Upper lobe of left lung (tissue), 6 donors: ENCODE results near the gene CACNA1D. TPM values are rescaled to one million over a fixed set of nuclear protein-coding genes. Genes with fewer than 3 reads are reported as not detected.

Experiments
- ATAC-seq, 2 donors: fragments of 200-7000 bp; cut with Tn5 transposase; one replicate each; pipeline ENCODE4 v1.9.1; 2022; ENCODE audit warnings: mild to moderate bottlenecking in 2 of 2, moderate library complexity in 2 of 2; ENCODE audit not compliant: low FRiP score in 2 of 2
- DNase-seq, 2 donors: peaks; one replicate each; pipeline ENCODE4 v3.0.0-alpha.2; 2019 to 2020
- H3K27ac ChIP-seq, 4 donors: fragments of 200-600 bp; sonication (generic); one replicate each; pipeline ENCODE4 v1.5.1; 2016 to 2019
- H3K27me3 ChIP-seq, 4 donors: fragments of 200-600 bp; sonication (generic); one replicate each; pipeline ENCODE4 v1.5.1; 2017 to 2019
- H3K36me3 ChIP-seq, 4 donors: fragments of 200-600 bp; sonication (generic); one replicate each; pipeline ENCODE4 v1.5.1; 2016 to 2019
- H3K4me1 ChIP-seq, 4 donors: fragments of 200-600 bp; sonication (generic); one replicate each; pipeline ENCODE4 v1.5.1; 2018 to 2019
- H3K4me3 ChIP-seq, 4 donors: fragments of 200-600 bp; sonication (generic); one replicate each; pipeline ENCODE4 v1.5.1; 2017 to 2019; ENCODE audit warnings: mild to moderate bottlenecking in 2 of 4, moderate library complexity in 1 of 4
- H3K9me3 ChIP-seq, 4 donors: fragments of 200-600 bp; sonication (generic); one replicate each; pipeline ENCODE4 v1.5.1; 2018 to 2019
- CTCF ChIP-seq, 6 experiments: fragments of 450-650 bp in 4 of 6; fragments of 200-600 bp in 2 of 6; sonication (generic) in 2 of 6; IDR thresholded peaks; one replicate each; pipeline ENCODE4 v1.5.1; 2016 to 2019; ENCODE audit warnings: antibody characterized with exemption in 6 of 6
- EP300 ChIP-seq, 4 donors: sonication (generic); formaldehyde crosslinking; IDR thresholded peaks; one replicate each; pipeline ENCODE4 v1.5.1; 2017; ENCODE audit warnings: antibody characterized with exemption in 4 of 4, control low read depth in 2 of 4
- POLR2A ChIP-seq, 4 donors: fragments of 450-650 bp; IDR thresholded peaks; one replicate each; pipeline ENCODE4 v1.5.1; 2016 to 2017; ENCODE audit warnings: antibody characterized with exemption in 4 of 4, mild to moderate bottlenecking in 2 of 4
- POLR2AphosphoS5 ChIP-seq, 2 donors: sonication (generic); formaldehyde crosslinking; IDR thresholded peaks; one replicate each; pipeline ENCODE4 v1.5.1; 2017; ENCODE audit warnings: antibody characterized with exemption in 2 of 2
- WGBS, 2 donors: methylation state at CpG; one replicate each; pipeline ENCODE4 v1.1.5; 2017 to 2018; 5-methylcytosine and 5-hydroxymethylcytosine counted together
- total RNA-seq, 6 donors: library from RNA; depleted of rRNA in 4 of 6; stranded (reverse); fragments of >200 nt in 4 of 6; gene quantifications; one replicate each; pipeline versions ENCODE4 v1.1.0 to v1.2.1, GENCODE V29; 2016 to 2021
- donor health status: DM: no; HTN: no; CAD: no; lungs with moderate emphysema.
- donor health status: DM: no; HTN: yes; CAD: no; lungs with severe emphysema.

The CACNA1D gene
- total RNA-seq, 6 donors from 2014 or later, result 17.2 to 221 (median 30.2) TPM

DNA sequence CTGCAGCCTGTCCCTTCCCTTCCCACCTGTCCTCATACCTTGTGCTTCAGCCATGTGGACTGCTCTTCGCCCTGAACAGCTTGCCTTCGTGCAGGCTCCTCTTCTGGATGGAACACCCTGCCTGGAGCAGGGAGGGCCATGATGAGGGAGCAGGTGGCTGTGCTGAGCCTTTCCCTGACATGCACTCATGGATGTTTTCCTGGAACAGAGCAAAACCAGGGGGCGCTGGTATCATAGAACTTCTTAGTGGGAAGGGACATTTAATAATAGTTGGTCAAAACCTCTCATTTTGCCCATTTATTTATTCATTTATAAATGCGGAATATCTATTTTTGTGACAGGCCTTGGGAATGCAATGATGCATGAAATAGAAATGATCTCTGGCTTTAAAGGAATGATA lies 149.3 kb downstream of the CACNA1D start:
- 76 to 90% methylated on average over 4 of the region's 4 CpGs for WGBS, 2 donors
- ATAC-seq (no peak), DNase-seq (no peak)
- H3K27me3 ChIP-seq, result no peaks in the 10 kb centered on the region
- H3K4me3 ChIP-seq, result no peak overlapping the region
- no peaks in the 10 kb centered on the region for H3K9me3 ChIP-seq
- H3K27ac ChIP-seq, result no peak overlapping the region
- no peak for TF ChIP-seq POLR2AphosphoS5 (IDR thresholded peaks at IDR 0.05)
- TF ChIP-seq POLR2A (IDR thresholded peaks at IDR 0.05), result no peak
- TF ChIP-seq CTCF (IDR thresholded peaks at IDR 0.05), result no peak
- TF ChIP-seq EP300 (IDR thresholded peaks at IDR 0.05), result no peak
- no peaks in the 10 kb centered on the region for H3K4me1 ChIP-seq
- H3K36me3 ChIP-seq, result no peaks in the 10 kb centered on the region

- H3K4me3 ChIP-seq, result no peak overlapping the region
- no peak overlapping the region for H3K27ac ChIP-seq
- no peaks in the 10 kb centered on the region for H3K36me3 ChIP-seq
- TF ChIP-seq CTCF (IDR thresholded peaks at IDR 0.05) (no peak), POLR2A (IDR thresholded peaks at IDR 0.05) (no peak), POLR2AphosphoS5 (IDR thresholded peaks at IDR 0.05) (no peak), EP300 (IDR thresholded peaks at IDR 0.05) (no peak)
- ATAC-seq, result no peak
- H3K4me1 ChIP-seq, result no peaks in the 10 kb centered on the region
- no peaks in the 10 kb centered on the region for H3K9me3 ChIP-seq
- no peak for DNase-seq
- 69 to 87% methylated on average over 3 of the region's 3 CpGs for WGBS, 2 donors
- H3K27me3 ChIP-seq, result no peaks in the 10 kb centered on the region
Observed at GRCh38 chr3:53645754-53646153, 151.3 kb downstream of the CACNA1D start.

- H3K4me3 ChIP-seq, result no peak overlapping the region
- 58 to 79% methylated on average over 3 of the region's 3 CpGs for WGBS, 2 donors
- H3K36me3 ChIP-seq, result no peaks in the 10 kb centered on the region
Observed at GRCh38 chr3:53646723-53647122, 152.3 kb downstream of the CACNA1D start.

GRCh38 chr3:53649816-53650215 lies 155.4 kb downstream of the CACNA1D start:
- Histone ChIP-seq H3K27ac (no peak overlapping the region), H3K36me3 (no peaks in the 10 kb centered on the region), H3K4me1 (no peaks in the 10 kb centered on the region), H3K4me3 (no peak overlapping the region), H3K9me3 (peaks cover 0 to 5% (median 0%) of the 10 kb centered on the region in 4 donors), H3K27me3 (no peaks in the 10 kb centered on the region)
- TF ChIP-seq EP300 (IDR thresholded peaks at IDR 0.05) (no peak), POLR2A (IDR thresholded peaks at IDR 0.05) (no peak), POLR2AphosphoS5 (IDR thresholded peaks at IDR 0.05) (no peak), CTCF (IDR thresholded peaks at IDR 0.05) (no peak)
- DNase-seq (no peak), ATAC-seq (no peak)
- 85% methylated on average over 4 of the region's 4 CpGs for WGBS, 2 donors

More at GRCh38 chr3:53646723-53647122, 152.3 kb downstream of the CACNA1D start:
- Histone ChIP-seq H3K9me3 (no peaks in the 10 kb centered on the region), H3K4me1 (no peaks in the 10 kb centered on the region), H3K27ac (peak overlapping the region in 2 of 4 donors; percentile 9 to 35), H3K27me3 (no peaks in the 10 kb centered on the region)
- ATAC-seq (no peak), DNase-seq (no peak)
- no peak for TF ChIP-seq CTCF (IDR thresholded peaks at IDR 0.05)

- Histone ChIP-seq H3K27me3 (no peaks in the 10 kb centered on the region), H3K4me1 (no peaks in the 10 kb centered on the region), H3K9me3 (peaks cover 0 to 5% (median 0%) of the 10 kb centered on the region in 4 donors), H3K27ac (no peak overlapping the region), H3K36me3 (no peaks in the 10 kb centered on the region), H3K4me3 (no peak overlapping the region)
- ATAC-seq, result no peak
- 51 to 70% methylated on average over 5 of the region's 5 CpGs for WGBS, 2 donors
- DNase-seq, result no peak
- TF ChIP-seq EP300 (IDR thresholded peaks at IDR 0.05) (no peak), CTCF (IDR thresholded peaks at IDR 0.05) (no peak), POLR2AphosphoS5 (IDR thresholded peaks at IDR 0.05) (no peak), POLR2A (IDR thresholded peaks at IDR 0.05) (no peak)
Observed at GRCh38 chr3:53650424-53650823, 156.0 kb downstream of the CACNA1D start.
